CD4-positive, alpha-beta T cell treated with Interleukin-2 at 100 ng/mL for 4 hours (primary cell): ENCODE measurements around the gene ATP11A.
"Not testable (repeated sequence)": the region's sequence is repeated elsewhere in the genome, so short reads cannot be mapped to it uniquely, and the experiment has no call there.

Experiments used
- DNase-seq: peaks from one replicate; pipeline ENCODE4 v3.0.0-alpha.2; 2020; ENCODE audit warnings: low spot score

ATP11A gene

DNA sequence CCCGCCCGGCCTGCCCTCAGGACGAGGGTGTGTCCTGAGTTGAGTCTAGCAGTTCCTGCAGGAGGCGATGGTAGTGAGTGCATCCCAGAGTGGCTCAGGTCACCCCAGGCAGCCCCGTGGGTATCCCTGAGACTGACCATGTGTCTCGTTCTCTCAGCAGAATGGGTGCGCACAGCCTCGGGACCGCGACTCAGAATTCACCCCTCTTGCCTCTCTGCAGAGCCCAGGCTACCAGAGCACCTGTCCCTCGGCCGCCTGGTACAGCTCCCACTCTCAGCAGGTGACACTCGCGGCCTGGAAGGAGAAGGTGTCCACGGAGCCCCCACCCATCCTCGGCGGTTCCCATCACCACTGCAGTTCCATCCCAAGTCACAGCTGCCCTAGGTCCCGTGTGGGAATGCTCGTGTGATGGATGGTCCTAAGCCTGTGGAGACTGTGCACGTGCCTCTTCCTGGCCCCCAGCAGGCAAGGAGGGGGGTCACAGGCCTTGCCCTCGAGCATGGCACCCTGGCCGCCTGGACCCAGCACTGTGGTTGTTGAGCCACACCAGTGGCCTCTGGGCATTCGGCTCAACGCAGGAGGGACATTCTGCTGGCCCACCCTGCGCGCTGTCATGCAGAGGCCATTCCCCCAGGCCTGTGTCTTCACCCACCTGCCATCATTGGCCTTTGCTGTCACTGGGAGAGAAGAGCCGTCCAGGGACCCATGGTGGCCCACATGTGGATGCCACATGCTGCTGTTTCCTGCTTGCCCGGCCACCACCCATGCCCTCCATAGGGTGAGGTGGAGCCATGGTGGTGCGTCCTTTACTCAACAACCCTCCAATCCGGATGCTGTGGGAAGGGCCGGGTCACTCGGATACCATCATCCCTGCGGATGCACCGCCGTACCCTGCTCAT, 192.1 kb downstream of the ATP11A start:
- DNase-seq = no peak

DNA sequence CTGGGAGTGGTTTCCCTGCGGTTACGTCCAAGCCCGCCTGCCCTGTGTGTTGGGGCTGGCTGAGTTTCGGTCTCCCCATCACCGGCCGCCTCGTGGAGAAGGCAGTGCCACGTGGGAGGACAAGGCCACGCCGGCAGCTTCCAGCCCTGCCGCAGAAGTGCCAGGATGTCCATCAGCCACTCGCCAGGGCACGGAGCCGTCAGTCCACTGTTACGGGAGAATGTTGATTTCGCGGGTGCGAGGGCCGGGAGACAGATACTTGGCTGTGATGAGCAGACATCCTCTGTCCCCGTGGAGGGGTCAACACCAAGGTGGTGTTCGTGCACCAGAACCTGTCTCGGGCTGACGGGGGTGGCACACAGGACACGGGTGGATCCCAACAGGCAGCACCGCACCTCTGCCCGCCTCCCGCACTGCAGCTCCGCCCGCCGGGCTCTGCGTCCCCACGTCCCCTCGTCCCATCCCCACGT, 192.8 kb downstream of the ATP11A start:
- DNase-seq = no peak

DNA sequence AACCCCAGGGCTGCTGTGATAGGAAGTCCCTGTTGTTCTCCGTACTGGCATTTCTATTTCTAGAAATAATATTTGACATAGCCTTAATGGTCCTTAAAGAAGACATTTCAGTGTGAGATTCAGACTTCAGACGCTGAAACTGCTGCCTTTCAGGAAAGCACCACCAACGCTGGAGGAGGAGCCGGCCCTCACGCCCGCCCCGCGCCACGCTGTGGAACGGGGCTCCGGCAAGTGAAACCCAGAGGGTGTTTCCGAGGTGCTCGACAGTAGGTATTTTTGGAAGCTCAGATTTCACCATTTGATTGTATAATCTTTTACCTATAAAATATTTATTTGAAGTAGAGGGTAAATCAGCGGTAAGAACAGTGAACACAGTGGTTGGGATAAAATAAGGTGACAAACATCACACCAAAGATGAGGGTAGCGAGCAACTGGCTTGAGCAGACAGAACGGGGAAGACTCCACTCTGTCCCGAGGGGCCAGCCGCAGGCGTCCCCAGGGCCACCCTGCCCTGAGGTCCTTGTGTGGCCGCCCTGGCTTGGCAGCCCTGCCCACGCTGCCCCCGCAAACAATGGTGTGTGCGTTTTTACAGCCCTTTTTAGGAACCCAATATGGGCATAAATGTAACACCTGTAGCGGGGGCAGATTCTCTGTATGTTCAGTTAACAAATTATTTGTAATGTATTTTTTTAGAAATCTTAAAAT, 193.6 kb downstream of the ATP11A start:
- no peak for DNase-seq

DNA sequence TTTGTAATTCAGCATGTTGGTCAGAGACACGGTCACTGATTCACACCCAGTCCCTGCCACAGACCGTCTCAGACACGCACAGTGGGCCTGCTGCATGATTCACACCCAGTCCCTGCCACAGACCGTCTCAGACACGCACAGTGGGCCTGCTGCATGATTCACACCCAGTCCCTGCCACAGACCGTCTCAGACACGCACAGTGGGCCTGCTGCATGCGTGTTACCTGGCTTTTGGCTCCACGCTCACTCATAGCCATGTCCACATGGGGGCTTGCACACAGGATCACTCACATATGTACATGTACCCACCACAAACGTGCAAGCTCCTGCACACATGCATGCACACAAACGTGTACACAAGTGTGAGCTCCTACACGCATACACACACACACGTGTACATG, 194.9 kb downstream of the ATP11A start:
- not testable (repeated sequence) for DNase-seq

DNA sequence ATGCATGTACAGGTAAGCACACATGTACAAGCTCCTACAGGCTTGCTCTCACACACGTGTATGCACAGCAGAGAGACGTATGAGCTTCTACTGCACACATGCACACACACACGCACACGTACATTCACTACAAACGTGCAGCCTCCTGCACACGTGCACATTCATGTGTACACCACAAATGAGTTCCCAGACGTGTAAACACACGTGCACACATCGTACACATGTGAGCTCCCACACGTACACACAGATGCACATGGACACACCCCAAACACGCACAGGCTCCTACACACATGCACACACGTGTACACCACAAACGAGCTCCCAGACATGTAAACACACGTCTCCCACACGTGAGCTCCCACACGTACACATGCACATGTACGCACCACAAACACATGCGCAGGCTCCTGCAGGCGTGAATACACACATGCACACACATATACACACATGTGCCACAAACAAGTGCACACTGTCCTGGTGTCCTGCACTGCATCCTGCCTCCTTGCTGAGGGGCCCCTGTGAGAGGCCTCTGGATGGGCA, 195.5 kb downstream of the ATP11A start:
- DNase-seq = no peak

DNA sequence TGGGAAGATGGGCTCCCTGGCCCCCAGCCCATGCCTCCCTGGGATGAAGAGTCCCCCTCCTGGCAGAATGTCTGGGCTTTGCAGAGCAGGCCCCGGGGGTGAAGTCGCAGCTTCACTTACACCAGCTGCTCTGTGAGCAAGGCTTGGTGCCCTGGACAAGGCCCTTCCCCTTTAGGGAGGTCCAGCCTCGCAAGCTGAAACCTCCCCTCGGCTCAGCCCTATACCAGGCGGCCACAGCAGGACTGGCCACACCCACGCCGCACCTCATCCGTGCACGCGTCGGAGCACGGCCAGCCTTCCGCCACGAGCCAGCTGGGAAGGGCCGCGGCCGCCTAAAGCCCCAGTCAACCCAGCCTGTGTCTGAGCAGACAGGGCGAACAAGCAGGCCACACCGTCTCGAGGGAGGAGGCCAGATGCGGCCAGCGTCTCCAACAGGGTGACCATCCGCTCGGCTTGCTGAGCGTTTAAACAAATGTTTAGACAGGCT, 196.0 kb downstream of the ATP11A start:
- DNase-seq = no peak

DNA sequence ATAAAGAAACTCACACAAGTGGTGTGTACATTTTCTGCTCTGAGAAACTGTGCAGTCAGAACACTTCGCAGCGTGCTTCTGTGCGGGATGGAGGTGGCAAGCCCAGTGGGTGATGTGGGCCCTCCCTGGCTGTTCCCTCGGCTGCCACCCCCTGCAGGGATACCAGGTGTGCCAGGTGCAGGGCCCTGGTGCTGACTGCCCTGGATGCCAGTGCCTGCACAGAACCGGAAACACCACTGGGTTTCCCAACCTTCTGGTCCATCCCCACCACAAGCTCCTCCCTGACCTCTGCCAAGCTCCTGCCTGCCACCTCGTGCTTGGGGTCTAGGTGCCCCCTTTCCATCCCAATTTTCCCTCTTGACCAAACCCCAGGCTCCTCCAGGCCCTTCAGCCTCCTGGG, 197.3 kb downstream of the ATP11A start:
- no peak for DNase-seq

DNA sequence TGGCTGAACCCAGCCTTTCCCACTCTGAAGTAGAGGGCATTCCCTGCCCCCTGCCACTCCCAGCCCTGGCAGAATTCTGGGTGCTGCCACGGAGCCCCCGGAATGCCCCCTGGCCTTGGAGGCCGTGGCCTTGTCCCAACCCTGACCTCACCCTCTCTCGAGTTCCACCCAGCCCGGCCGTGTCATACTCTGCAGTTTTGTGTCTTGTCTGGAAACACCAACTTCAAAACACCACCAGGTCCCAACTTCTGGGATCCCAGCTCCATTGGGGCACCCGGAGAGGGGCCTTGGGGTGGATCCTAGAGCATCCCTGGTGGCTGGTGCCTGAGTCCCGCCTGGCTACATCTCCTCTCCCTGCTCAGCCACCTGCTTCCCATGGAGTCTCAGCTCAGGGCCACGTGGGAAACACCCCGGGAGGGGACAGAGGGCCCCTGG, 197.7 kb downstream of the ATP11A start:
- no peak for DNase-seq

DNA sequence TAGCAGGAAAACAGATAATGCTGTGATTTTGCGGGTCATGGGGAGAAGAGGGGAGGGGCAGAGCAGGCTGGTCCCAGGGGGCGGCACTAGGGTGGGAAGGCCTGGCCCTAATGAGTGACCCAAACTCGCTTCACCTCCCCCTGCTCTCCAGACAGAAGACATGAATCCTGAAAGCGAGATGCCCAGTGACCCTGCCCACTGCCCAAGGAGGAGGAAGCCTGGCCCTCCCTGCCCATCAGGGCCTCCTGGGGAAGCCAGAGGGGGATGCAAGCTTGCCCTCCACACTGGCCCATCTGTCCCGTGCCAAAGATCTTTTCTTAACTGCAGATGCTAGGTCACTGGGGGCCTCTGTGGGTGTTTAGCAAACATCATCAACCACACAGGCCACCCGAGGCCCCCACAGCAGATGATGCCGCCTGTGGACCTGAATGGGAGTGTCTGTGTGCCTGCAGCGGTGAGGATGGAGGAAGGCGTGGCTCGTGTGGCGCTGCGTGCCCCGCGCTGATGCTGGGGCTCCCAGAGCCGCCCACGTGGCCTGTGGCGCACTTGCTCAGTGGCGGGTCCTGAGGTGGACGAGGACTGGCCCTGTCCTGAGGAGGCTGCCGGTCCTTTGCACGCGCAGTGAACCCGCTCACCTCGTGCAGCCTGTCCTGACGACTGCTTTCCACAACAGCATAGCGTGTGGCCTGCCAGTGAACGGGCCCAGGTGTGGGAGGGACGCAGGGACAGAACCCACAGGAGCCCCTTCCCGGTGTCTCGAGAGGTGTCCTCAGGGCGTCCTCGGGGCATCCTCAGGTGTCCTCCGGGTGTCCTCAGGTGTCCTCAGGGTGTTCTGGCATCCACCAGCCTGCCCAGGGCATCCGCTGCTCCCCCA, 198.6 kb downstream of the ATP11A start:
- DNase-seq = no peak

DNA sequence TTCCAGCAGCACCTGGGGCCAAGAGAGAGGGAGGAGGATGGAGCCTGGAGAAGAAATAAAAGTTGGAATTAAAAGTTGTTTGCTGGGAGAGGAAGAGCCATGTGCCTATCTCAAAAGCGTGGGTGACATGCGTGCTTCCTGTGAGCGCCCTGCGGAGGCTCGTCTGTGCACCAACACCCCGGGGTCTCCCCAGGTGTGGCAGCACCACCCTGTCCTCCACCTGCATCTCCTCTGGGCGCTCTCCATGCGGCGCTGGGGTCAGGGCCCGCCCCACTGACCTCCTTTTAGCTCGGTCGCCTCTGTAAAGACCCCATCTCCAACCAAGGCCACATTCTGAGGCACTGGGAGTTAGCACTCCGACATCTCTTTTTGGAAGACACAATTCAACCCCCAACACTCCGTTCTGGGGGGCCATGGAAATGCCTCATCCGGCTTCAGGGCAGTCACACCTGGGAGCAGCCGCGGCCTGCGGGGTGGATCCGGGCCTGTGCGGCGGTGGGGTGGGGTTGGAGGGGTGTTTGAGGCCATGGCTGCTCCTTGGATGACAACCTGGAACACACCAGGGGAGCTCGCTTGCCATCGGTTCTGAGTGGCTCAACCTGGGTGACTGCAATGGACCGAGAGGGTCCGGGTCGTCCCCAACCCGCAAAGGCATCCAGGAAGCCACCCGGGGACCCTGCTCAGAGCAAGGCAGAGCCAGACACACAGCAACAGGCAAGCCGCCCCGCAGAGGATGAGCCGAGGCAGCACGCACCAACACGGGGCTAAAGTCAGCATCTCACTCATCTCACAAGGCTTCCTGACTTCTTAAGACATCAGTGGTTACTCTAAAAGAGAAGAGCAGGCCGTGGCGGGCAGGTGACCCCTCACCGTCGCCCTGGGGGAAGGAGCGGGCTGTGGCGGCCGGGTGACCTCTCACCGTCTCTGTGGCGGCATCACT, 199.8 kb downstream of the ATP11A start:
- no peak for DNase-seq

DNA sequence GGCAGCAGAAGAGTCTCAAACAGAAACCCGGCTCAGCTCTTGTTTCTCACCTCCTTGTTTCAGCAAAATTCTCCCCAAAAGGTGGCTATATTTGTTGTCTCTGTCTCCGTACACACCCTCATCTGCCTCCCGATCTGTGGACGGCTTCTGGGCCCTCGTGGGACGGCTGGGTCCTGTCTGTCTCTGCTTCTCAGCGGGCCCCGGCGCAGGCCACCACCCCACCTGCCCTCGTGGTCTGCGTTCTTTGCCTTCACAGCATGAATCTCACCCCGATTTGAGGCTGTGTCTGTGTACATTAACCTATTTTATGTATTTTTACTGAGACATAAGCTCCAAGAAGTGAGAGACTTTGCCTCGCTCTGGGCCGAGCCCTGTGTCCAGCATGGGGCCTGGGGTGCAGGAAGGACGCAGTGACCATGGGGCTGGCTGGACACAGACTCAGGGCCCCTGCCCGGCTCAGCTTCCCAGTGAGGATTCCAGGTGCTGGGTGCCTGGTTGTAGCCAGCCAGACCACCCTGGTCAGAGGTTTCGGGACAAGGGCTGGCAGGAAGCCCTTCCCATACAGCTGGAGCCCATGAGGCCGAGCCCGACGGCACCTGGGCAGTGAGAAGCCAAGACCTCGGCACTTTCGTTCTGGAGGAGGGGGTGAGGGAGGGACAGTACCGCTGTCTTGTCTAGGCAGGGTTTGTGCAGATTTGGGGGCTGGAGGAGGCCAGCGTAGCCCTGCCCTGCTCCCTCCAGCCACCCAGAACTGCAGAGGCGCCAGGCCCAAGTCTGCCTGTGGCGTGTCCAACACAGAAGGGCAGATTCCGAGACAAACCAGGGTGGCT, 200.7 kb downstream of the ATP11A start:
- DNase-seq = no peak

DNA sequence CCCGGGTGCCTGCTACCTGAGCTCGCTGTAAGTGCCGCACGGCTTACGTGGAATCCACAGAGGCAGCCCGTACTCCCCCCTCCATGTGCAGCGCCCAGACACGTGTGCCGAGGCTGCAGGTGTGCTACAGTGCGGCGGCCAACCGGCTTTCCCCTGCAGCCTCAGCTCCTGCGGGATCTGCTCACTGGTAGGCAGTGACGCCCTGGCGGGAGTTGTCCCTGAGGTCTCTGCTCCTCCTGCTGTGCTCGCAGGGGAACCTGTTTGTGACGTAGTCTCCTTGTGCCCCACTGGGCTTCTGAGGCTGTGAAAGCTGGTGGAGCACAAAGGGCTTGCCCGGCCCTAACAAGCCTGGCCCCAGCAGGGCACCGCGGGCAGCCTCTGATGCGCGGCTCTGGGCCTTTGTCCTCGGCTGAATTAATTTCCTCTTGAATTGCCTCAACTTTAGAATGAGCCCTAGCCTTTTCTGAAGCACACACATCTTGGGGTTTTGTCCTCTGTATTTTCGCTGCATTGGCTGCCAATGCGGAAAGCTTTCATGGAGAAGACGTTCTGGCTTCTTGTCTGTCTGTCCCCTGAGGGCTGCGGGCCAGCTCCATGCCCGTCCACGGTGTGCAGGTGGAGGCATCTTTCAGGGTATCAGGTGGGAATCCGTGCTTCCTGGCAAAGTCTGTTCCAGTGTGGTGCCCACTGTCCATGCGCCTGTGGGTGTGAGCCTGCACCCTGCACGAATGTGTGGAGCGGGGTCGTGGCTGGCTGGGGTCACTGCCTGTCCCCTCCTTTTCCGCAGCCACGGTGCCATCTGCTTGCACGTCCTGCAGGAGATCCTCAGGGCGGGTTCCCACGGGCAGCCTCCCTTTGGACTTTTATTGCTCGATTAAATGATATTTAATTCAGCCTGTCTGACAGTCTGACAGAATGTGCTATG, 201.9 kb downstream of the ATP11A start:
- DNase-seq = no peak

DNA sequence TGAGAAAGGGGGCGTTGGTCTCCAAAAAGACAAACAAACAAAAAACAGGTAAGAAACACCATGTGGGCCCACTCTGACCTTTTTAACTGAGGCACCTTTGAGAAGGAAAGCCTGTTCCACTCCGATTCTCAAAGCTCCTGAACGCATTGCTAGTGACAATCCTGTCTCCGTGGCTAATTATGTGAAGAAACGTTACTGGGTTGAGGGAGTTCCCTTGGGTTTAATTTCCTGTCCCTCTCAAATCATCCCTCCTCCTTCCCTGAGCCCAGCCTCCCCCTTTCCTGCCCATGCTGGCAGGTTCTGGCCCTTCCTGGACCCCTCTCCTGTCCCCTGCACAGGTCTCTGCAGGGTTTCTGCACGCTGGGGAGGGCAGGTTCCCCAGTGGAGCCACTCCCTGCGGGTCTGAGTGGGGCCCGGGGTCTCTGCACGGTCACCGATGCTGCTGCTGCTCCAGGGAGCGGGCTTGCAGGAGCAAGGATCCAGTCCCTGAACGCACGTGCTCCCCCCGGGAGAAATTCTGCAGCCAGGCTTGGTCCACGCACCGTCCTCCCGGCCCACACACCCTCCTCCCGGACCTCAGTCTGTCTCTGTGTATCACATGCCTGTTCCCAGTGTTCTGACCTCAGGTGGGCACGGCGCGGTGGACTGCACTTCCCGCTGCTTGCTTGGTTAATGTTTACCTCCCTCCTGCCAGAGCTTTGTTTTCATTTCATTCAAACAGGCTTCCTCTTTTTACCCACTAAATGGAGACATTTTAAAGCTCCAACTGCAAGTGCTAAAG, 202.8 kb downstream of the ATP11A start:
- no peak for DNase-seq

DNA sequence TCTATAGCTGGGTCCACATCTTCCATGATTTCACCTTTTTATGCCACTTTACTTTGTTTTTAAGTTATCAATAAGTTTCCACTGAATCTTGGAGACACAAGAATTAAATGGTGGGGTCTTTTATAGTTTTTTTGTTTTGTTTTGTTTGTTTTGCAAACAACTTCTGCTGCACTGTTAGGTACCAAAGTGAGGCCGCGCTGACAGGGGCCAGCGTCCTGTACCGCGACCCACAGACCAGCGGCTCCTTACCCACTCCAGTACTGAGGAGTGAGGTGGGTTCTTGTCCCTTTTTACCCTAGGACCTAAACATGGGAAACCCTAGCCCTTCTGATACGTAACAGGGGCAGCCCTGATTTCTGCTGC, 203.3 kb downstream of the ATP11A start:
- no peak for DNase-seq

DNA sequence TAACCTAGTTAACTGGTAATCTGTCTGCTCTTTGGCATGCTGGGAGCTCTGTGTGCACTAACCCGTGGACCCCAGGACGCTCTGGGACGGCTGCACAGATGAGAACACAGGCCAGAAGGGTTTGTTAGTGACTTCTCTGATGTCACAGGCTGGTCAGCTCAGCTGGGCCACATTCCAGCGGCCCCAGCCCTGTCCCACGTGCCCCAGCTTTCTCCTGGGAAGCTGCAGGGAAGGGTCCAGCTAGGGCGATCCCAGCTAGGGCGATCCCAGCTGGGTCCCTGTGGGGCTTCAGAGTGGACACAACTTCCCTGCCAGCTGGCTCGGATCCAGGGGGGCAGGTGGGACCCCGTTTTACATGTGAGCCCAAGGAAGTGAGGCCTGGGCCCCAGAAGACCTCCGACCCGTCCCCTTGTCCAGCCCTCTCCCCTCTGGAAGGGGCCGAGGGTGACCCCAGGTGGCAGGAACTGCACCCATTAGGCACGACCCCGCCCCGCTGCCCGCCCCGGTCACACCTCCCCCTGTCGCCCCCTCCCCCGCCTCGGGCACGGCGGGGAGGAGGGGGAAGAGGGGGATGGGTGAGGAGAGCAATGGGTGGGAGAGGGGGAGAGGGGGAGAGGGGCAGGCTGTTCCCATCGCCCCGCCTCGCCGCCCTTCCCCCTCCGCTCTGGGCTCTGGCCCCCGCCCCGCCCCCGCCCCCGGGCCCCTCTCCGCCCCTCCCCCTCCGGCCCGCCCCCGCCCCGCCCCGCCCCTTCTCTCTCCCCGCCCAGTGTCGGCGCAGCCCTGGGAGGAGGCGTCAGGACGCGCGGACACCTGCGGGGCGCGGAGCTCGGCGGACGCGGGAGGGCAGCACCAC, 204.0 kb downstream of the ATP11A start:
- peak; percentile 4 for DNase-seq

DNA sequence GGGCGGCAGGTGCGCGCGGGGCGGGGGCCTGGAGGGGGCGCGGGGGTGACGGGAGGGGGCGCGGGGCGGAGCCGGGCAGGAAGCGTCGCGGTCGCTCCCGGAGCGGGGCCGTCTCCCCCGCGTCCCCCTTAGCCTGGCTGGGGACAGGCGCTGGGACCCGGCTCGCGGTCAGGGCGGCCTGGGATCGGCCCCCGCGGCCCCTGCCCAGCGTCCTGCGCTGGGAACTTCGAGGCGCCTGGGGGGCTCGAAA, 204.5 kb downstream of the ATP11A start:
- no peak for DNase-seq
